Measurements from ENCODE around the gene CHCHD3.

DNA sequence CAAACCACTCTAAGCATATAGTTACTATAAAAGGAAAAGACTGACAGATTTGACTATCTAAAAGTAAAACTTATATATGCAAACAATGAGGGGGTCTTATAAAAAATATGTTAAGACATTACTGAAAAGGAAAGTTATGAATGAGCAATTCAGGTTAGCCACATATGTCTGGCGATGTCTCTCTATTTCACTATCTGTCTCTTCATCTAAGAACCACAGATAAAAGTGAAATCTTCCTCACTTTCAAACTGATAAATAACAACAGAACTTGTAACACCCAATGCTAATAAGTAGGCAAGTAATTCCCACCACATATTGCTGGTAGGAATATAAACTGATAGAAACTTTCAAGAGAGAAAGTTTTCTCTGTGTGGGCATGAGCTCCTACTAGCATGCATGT is 138.2 kb downstream of the CHCHD3 start:
- TF ChIP-seq POLR2A (IDR thresholded peaks at IDR 0.05) (no peak), CTCF (IDR thresholded peaks at IDR 0.05) (no peak), EP300 (IDR thresholded peaks at IDR 0.05) (no peak)

Measured in tibial nerve (tissue), 4 donors.